ENCODE data around the gene PRAMEF33. TPM values are rescaled to one million over a fixed set of nuclear protein-coding genes. Genes with fewer than 3 reads are reported as not detected.
"Not testable (repeated sequence)": the region's sequence is repeated elsewhere in the genome, so short reads cannot be mapped to it uniquely, and the experiment has no call there.

The PRAMEF33 gene
- total RNA-seq, 6 experiments from 2014 or later: not detected

- not testable (repeated sequence) for H3K4me1 Mint-ChIP-seq (ENCODE audit: low read depth); H3K36me3 Mint-ChIP-seq (ENCODE audit: low read depth); H3K9me3 Mint-ChIP-seq; H3K4me3 Mint-ChIP-seq; H3K27ac Mint-ChIP-seq; DNase-seq; H3K27me3 Mint-ChIP-seq (ENCODE audit: insufficient read depth)
Observed at GRCh38 chr1:13347034-13347433, 43.7 kb downstream of the PRAMEF33 start, which contains the start of gene PRAMEF14. TSS of gene PRAMEF14 (minus strand) at chr1:13347134. CDS start at chr1:13345314, 1,820 bp downstream.

- not testable (repeated sequence) for H3K9me3 Mint-ChIP-seq; H3K36me3 Mint-ChIP-seq (ENCODE audit: low read depth); DNase-seq; H3K27me3 Mint-ChIP-seq (ENCODE audit: insufficient read depth); H3K4me1 Mint-ChIP-seq (ENCODE audit: low read depth); H3K4me3 Mint-ChIP-seq; H3K27ac Mint-ChIP-seq
Observed at GRCh38 chr1:13353476-13353875, 50.1 kb downstream of the PRAMEF33 start.

GRCh38 chr1:13354475-13354874, 51.1 kb downstream of the PRAMEF33 start:
- H3K4me3 Mint-ChIP-seq; H3K9me3 Mint-ChIP-seq; H3K36me3 Mint-ChIP-seq (ENCODE audit: low read depth); H3K27ac Mint-ChIP-seq; DNase-seq; H3K4me1 Mint-ChIP-seq (ENCODE audit: low read depth); H3K27me3 Mint-ChIP-seq (ENCODE audit: insufficient read depth): not testable (repeated sequence)
- TF ChIP-seq CTCF (IDR thresholded peaks at IDR 0.05): peak; percentile 35; the same call in 1 of the 2 replicates

- not testable (repeated sequence) for H3K27ac Mint-ChIP-seq; H3K9me3 Mint-ChIP-seq; H3K36me3 Mint-ChIP-seq (ENCODE audit: low read depth); H3K27me3 Mint-ChIP-seq (ENCODE audit: insufficient read depth); H3K4me1 Mint-ChIP-seq (ENCODE audit: low read depth); H3K4me3 Mint-ChIP-seq
- peak; percentile 75 for TF ChIP-seq CTCF (IDR thresholded peaks at IDR 0.05)
- peak; percentile 25 for DNase-seq
Observed at GRCh38 chr1:13356774-13357173, 53.4 kb downstream of the PRAMEF33 start.

Other genes with a start within 250 kb of the PRAMEF33 start
- not detected for gene PRAMEF27, start 247.0 kb upstream of the PRAMEF33 start, total RNA-seq (2021; fragmentation: NEBNext Ultra II Directional; extraction: Animal tissue kit (Norgen Biotek cat#: 25700))
- gene HNRNPCL3, start 242.8 kb upstream of the PRAMEF33 start, total RNA-seq (2021; fragmentation: NEBNext Ultra II Directional; extraction: Animal tissue kit (Norgen Biotek cat#: 25700)): not detected
- not detected for gene PRAMEF25, start 232.8 kb upstream of the PRAMEF33 start, total RNA-seq (2021; fragmentation: NEBNext Ultra II Directional; extraction: Animal tissue kit (Norgen Biotek cat#: 25700))
- gene HNRNPCL2, start 186.7 kb upstream of the PRAMEF33 start, total RNA-seq (2021; fragmentation: NEBNext Ultra II Directional; extraction: Animal tissue kit (Norgen Biotek cat#: 25700)): not detected
- not detected for gene PRAMEF26, start 147.5 kb upstream of the PRAMEF33 start, total RNA-seq (2021; fragmentation: NEBNext Ultra II Directional; extraction: Animal tissue kit (Norgen Biotek cat#: 25700))
- gene HNRNPCL4, start 137.9 kb upstream of the PRAMEF33 start, total RNA-seq (2021; fragmentation: NEBNext Ultra II Directional; extraction: Animal tissue kit (Norgen Biotek cat#: 25700)): not detected
- not detected for gene PRAMEF9, start 131.7 kb upstream of the PRAMEF33 start, total RNA-seq (2021; fragmentation: NEBNext Ultra II Directional; extraction: Animal tissue kit (Norgen Biotek cat#: 25700))
- gene PRAMEF13, start 102.1 kb upstream of the PRAMEF33 start, total RNA-seq (2021; fragmentation: NEBNext Ultra II Directional; extraction: Animal tissue kit (Norgen Biotek cat#: 25700)): not detected
- not detected for gene PRAMEF18, start 77.4 kb upstream of the PRAMEF33 start, total RNA-seq (2021; fragmentation: NEBNext Ultra II Directional; extraction: Animal tissue kit (Norgen Biotek cat#: 25700))
- not detected for gene PRAMEF5, start 49.3 kb upstream of the PRAMEF33 start, total RNA-seq (2021; fragmentation: NEBNext Ultra II Directional; extraction: Animal tissue kit (Norgen Biotek cat#: 25700))
- gene PRAMEF8, start 18.4 kb upstream of the PRAMEF33 start, total RNA-seq (2021; fragmentation: NEBNext Ultra II Directional; extraction: Animal tissue kit (Norgen Biotek cat#: 25700)): not detected
- gene PRAMEF15, start 12.0 kb downstream of the PRAMEF33 start, total RNA-seq (2021; fragmentation: NEBNext Ultra II Directional; extraction: Animal tissue kit (Norgen Biotek cat#: 25700)): not detected
- gene PRAMEF14, start 43.6 kb downstream of the PRAMEF33 start, total RNA-seq (2021; fragmentation: NEBNext Ultra II Directional; extraction: Animal tissue kit (Norgen Biotek cat#: 25700)): not detected
- not detected for gene PRAMEF19, start 68.4 kb downstream of the PRAMEF33 start, total RNA-seq (2021; fragmentation: NEBNext Ultra II Directional; extraction: Animal tissue kit (Norgen Biotek cat#: 25700))
- gene PRAMEF17, start 86.1 kb downstream of the PRAMEF33 start, total RNA-seq (2021; fragmentation: NEBNext Ultra II Directional; extraction: Animal tissue kit (Norgen Biotek cat#: 25700)): not detected
- not detected for gene PRAMEF20, start 106.9 kb downstream of the PRAMEF33 start, total RNA-seq (2021; fragmentation: NEBNext Ultra II Directional; extraction: Animal tissue kit (Norgen Biotek cat#: 25700))
- gene LRRC38, start 210.5 kb downstream of the PRAMEF33 start, total RNA-seq (2021; fragmentation: NEBNext Ultra II Directional; extraction: Animal tissue kit (Norgen Biotek cat#: 25700)): not detected

Measured in HFFc6 (cell line).